Kidney epithelial cell (primary cell): Measurements from ENCODE around the gene PPP5C. TPM values are rescaled to one million over a fixed set of nuclear protein-coding genes. Genes with fewer than 3 reads are reported as not detected.
"Not testable (repeated sequence)": the region's sequence is repeated elsewhere in the genome, so short reads cannot be mapped to it uniquely, and the experiment has no call there.

Experiments
- DNase-seq: peaks from one replicate; pipeline ENCODE4 v3.0.0-alpha.2; 2010; ENCODE audit warnings: low read depth
- H3K27me3 ChIP-seq: 2 replicates; pipeline ENCODE4 v1.6.0; 2011; ENCODE audit warnings: low read length; ENCODE audit not compliant: control insufficient read depth, insufficient read depth
- H3K36me3 ChIP-seq: 2 replicates; pipeline ENCODE4 v1.5.1; 2011; ENCODE audit warnings: low read length; ENCODE audit not compliant: control insufficient read depth, insufficient read depth
- H3K4me3 ChIP-seq: 2 replicates; pipeline ENCODE4 v1.5.1; 2011; ENCODE audit warnings: low read depth, mild to moderate bottlenecking, control low read depth, low read length
- total RNA-seq: library from RNA; depleted of rRNA; stranded (reverse); fragments of >200 nt; gene quantifications from 2 replicates; pipeline ENCODE4 v1.2.3, GENCODE V29; 2015
- TF ChIP-seq, protein P1 (sequence below): IDR thresholded peaks from 2 replicates; pipeline ENCODE4 v1.5.1; 2011; ENCODE audit warnings: mild to moderate bottlenecking, moderate library complexity, low read length, control low read depth, inconsistent platforms; ENCODE audit not compliant: insufficient read depth, poor library complexity, severe bottlenecking

Gene PPP5C
- total RNA-seq, 1 donor from 2014 or later, result 68.2 TPM

DNA sequence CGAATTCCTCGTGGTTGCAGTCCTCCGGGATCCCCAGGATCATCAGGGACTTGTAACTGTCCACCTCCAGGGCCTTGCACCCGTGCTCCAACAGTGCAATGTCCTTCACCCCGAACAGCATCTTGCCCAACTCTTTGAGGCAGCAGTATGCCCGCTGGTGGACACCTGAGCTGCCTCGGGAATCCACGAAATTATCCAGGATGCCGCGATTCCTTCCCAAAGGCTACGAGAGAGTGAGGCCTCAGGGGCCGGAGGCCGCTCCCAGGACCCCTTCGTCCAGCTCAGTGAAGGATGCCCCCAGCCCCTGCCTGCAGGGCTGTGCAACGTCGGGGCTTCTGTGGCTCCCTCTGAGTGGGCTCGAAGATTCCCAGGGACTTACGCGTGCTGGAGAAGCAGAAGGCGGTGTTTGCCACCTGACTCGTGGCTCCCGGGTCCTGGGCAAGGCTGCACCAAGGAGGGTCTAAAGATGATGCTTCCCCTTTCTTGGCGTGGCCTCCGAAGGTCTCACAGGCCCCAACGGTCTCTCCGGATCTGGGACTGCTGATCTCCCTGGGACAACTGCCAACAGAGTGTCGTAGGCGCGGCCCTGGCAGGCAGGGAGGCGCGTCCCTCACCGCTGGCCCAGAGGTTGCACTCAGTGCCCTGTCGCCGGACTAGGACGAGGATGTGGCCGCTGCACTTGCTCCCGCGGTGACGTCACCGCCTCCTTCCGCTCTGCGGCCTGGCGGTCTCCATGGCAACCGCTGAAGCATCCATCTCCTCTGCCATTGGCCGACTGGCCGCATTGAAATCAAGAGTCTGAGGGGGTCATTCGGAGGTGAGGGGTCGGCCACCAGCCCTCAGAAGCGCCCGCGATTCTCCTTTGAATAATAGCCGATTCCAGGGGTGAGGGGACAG lies 81.6 kb downstream of the PPP5C start, which contains the start of gene PNMA8C:
TSS of gene PNMA8C (minus strand) at position 698 of the 897 bp plus-strand sequence. CDS start at position 121, 577 bp downstream.
- Histone ChIP-seq H3K36me3 (no peaks in the 10 kb centered on the region), H3K27me3 (peaks cover 6% of the 10 kb centered on the region), H3K4me3 (no peak within 1 kb of the TSS)
- no peak for DNase-seq
- TF ChIP-seq, protein P1, sequence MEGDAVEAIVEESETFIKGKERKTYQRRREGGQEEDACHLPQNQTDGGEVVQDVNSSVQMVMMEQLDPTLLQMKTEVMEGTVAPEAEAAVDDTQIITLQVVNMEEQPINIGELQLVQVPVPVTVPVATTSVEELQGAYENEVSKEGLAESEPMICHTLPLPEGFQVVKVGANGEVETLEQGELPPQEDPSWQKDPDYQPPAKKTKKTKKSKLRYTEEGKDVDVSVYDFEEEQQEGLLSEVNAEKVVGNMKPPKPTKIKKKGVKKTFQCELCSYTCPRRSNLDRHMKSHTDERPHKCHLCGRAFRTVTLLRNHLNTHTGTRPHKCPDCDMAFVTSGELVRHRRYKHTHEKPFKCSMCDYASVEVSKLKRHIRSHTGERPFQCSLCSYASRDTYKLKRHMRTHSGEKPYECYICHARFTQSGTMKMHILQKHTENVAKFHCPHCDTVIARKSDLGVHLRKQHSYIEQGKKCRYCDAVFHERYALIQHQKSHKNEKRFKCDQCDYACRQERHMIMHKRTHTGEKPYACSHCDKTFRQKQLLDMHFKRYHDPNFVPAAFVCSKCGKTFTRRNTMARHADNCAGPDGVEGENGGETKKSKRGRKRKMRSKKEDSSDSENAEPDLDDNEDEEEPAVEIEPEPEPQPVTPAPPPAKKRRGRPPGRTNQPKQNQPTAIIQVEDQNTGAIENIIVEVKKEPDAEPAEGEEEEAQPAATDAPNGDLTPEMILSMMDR, result no peak

DNA sequence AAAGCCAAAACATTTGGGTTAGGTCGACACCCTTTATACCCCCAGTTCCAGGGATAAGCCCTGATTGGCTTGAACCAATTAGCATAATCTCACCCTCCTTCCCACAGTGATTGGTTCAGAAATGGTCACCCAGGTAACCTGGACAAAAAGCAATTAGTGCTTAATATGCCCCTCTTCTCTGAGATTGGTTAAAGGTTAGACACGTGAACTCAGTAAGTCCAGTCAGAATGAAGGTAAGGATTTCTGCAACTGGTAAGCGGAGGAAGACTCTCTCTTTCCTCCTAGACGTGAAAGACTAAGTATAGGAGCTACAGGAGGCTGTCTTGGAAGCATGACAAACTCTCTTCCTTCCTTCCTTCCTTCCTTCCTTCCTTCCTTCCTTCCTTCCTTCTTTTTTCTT lies 83.1 kb downstream of the PPP5C start:
- TF ChIP-seq, protein P1, result no peak
- no peak overlapping the region for H3K4me3 ChIP-seq
- peaks cover 6% of the 10 kb centered on the region for H3K27me3 ChIP-seq
- no peak for DNase-seq
- H3K36me3 ChIP-seq, result no peaks in the 10 kb centered on the region

DNA sequence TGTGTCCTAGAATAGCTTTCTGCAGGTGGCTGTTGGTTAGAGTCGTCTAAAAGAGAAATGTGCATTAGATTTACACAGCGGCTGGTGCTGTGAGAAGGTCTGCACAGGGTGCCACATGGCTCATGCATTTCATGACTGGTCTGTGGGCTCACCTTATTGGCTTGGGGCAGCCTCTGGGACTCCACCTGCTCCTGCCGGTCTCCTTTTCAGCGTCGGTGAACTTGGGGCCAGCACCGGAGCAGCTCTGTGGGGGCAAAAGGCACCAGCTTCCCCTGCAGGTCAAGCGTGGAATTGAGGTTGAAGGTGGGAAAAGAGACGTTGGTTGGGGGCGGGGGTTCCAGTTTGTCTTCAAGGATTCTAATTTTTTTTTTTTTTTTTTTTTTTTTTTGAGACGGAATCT lies 84.9 kb downstream of the PPP5C start:
- DNase-seq, result no peak
- TF ChIP-seq, protein P1, result peak; percentile 21
- Histone ChIP-seq H3K36me3 (no peaks in the 10 kb centered on the region), H3K27me3 (peaks cover 6% of the 10 kb centered on the region), H3K4me3 (no peak overlapping the region)

DNA sequence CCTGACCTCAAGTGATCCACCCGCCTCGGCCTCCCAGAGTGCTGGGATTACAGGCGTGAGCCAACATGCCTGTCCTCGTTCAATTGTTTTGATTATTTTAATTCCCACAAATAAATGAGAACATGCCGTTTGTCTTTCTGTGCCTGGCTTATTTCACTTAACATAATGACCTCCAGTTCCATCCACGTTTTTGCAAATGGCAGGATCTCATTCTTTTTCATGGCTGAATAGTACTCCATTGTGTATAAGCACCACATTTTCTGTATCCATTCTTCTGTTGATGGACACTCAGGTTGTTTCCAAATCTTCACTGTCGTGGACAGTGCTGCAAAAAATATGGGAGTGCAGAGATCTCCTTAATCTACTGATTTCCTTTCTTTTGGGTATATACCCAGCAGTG lies 86.6 kb downstream of the PPP5C start:
- H3K4me3 ChIP-seq, H3K27me3 ChIP-seq, DNase-seq, H3K36me3 ChIP-seq: not testable (repeated sequence)

DNA sequence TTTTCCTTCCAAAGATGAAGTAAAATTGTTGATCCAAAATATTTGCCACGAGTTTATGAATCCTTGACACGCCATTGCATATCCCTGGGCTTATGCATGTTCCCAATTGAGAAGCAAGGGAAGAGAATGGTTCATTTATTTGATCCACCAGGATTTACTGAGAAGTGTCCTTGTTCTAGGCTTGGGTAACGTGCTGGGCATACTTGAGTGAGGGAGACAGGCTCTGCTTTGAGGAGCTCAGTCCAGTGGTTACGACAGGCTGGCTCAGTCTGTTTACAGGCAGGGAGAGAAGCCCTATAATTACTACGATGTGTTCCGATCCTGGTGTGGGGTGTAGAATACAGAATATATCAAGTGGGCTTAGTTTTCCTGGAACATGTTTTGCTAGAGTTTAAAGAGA lies 88.1 kb downstream of the PPP5C start:
- TF ChIP-seq, protein P1, result no peak
- peaks cover 2% of the 10 kb centered on the region for H3K27me3 ChIP-seq
- no peak for DNase-seq
- H3K36me3 ChIP-seq, result no peaks in the 10 kb centered on the region
- H3K4me3 ChIP-seq, result no peak overlapping the region

DNA sequence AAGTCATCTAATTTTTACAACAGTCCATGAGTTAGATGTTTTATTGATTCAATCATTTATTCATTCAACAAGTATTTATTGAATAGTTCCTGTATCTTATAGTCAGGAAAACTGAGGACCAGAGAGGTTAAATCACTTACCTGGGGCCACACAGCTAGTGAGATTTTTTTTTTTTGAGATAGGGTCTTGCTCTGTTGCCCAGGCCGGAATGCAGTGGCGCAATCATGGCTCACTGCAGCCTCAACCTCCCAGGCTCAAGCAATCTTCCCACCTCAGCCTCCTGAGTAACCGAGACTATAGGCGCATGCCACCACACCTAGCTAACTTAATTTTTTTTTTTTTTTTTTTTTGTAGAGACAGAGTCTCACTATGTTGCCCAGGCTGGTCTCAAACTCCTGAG lies 88.8 kb downstream of the PPP5C start:
- not testable (repeated sequence) for H3K36me3 ChIP-seq, DNase-seq, H3K4me3 ChIP-seq

More for the DNA sequence above, 88.8 kb downstream of the PPP5C start:
- not testable (repeated sequence) for H3K27me3 ChIP-seq

Other genes with a start within 250 kb of the PPP5C start
- not detected in 2 replicates for gene IGFL3, start 222.4 kb upstream of the PPP5C start, total RNA-seq
- not detected in 2 replicates for gene IGFL2, start 198.8 kb upstream of the PPP5C start, total RNA-seq
- gene IGFL1, start 117.3 kb upstream of the PPP5C start, total RNA-seq, result not detected in 2 replicates
- gene HIF3A, start 50.0 kb upstream of the PPP5C start, total RNA-seq, result 0.42 and 0.75 TPM in 2 replicates
- 21.8 and 22.2 TPM in 2 replicates for gene CCDC8, start 66.5 kb downstream of the PPP5C start, total RNA-seq
- 0.25 and 0.27 TPM in 2 replicates for gene PNMA8C, start 81.8 kb downstream of the PPP5C start, total RNA-seq
- 10.3 and 11.8 TPM in 2 replicates for gene PNMA8A, start 124.5 kb downstream of the PPP5C start, total RNA-seq
- 1.8 and 2.1 TPM in 2 replicates for gene PNMA8B, start 148.8 kb downstream of the PPP5C start, total RNA-seq